Osteoblast (primary cell): ENCODE data around the gene BRCA2. TPM values are rescaled to one million over a fixed set of nuclear protein-coding genes. Genes with fewer than 3 reads are reported as not detected.

Source experiments
- DNase-seq: peaks from one replicate; pipeline ENCODE4 v3.0.0; 2011; ENCODE audit warnings: low spot score, mixed read lengths; ENCODE audit not compliant: insufficient read length; ENCODE audit errors: missing footprints
- H2AFZ ChIP-seq: 2 replicates; pipeline ENCODE4 v1.6.0; 2011; ENCODE audit warnings: mild to moderate bottlenecking, low read length
- H3K27ac ChIP-seq: 2 replicates; pipeline ENCODE4 v1.5.1; 2011; ENCODE audit warnings: mild to moderate bottlenecking, low read depth, low read length, moderate library complexity
- H3K27me3 ChIP-seq: 2 replicates; pipeline ENCODE4 v1.6.0; 2012; ENCODE audit warnings: mild to moderate bottlenecking, control low read depth, inconsistent platforms, low read length, moderate library complexity; ENCODE audit not compliant: insufficient read depth
- H3K36me3 ChIP-seq: 2 replicates; pipeline ENCODE4 v1.5.1; 2011; ENCODE audit warnings: mild to moderate bottlenecking, low read length, control low read depth, moderate library complexity; ENCODE audit not compliant: insufficient read depth
- H3K4me1 ChIP-seq: 2 replicates; pipeline ENCODE4 v1.5.1; 2011; ENCODE audit warnings: mild to moderate bottlenecking, low read length, control low read depth, moderate library complexity; ENCODE audit not compliant: insufficient read depth
- H3K4me2 ChIP-seq: 2 replicates; pipeline ENCODE4 v1.6.0; 2011; ENCODE audit warnings: mild to moderate bottlenecking, low read length; ENCODE audit not compliant: insufficient read depth
- H3K4me3 ChIP-seq: fragments of 200-600 bp; sonication (generic); 3 replicates; pipeline ENCODE4 v1.5.1; 2012; ENCODE audit warnings: mild to moderate bottlenecking, low read length, inconsistent platforms; ENCODE audit not compliant: insufficient read depth
- H3K79me2 ChIP-seq: 2 replicates; pipeline ENCODE4 v1.6.0; 2012; ENCODE audit warnings: mild to moderate bottlenecking, low read length, control low read depth, inconsistent platforms; ENCODE audit not compliant: insufficient read depth
- H3K9me3 ChIP-seq: 2 replicates; pipeline ENCODE4 v1.5.1; 2011; ENCODE audit warnings: low read depth, low read length, control low read depth
- H4K20me1 ChIP-seq: 2 replicates; pipeline ENCODE4 v1.6.0; 2012; ENCODE audit warnings: mild to moderate bottlenecking, low read length, control low read depth; ENCODE audit not compliant: insufficient read depth
- CTCF ChIP-seq: IDR thresholded peaks from 2 replicates; pipeline ENCODE4 v1.5.1; 2011; ENCODE audit warnings: mild to moderate bottlenecking, low read depth, low read length, moderate library complexity; ENCODE audit errors: extremely low read depth
- total RNA-seq: library from RNA; depleted of rRNA; stranded (reverse); fragments of >200 nt; gene quantifications from 2 replicates; pipeline ENCODE4 v1.2.3, GENCODE V29; 2012

The BRCA2 gene
- total RNA-seq, 1 donor: 4.7 TPM

GRCh38 chr13:32430018-32430747, 114.9 kb downstream of the BRCA2 start:
- no peak for TF ChIP-seq CTCF
- Histone ChIP-seq H3K27ac (no peak overlapping the region), H4K20me1 (no peaks in the 10 kb centered on the region), H3K4me3 (no peak overlapping the region), H3K27me3 (no peaks in the 10 kb centered on the region), H3K4me1 (peaks cover 19% of the 10 kb centered on the region), H3K79me2 (peaks cover 6% of the 10 kb centered on the region), H2AFZ (no peak overlapping the region), H3K9me3 (no peaks in the 10 kb centered on the region), H3K4me2 (no peak overlapping the region), H3K36me3 (peaks cover 10% of the 10 kb centered on the region)
- DNase-seq: no peak

- no peak for DNase-seq
- no peak for TF ChIP-seq CTCF
- Histone ChIP-seq H3K27ac (no peak overlapping the region), H3K4me1 (peaks cover 13% of the 10 kb centered on the region), H3K27me3 (no peaks in the 10 kb centered on the region), H3K9me3 (no peaks in the 10 kb centered on the region), H3K4me2 (no peak overlapping the region), H2AFZ (no peak overlapping the region), H3K36me3 (peaks cover 10% of the 10 kb centered on the region), H3K79me2 (peaks cover 4% of the 10 kb centered on the region), H3K4me3 (no peak overlapping the region), H4K20me1 (no peaks in the 10 kb centered on the region)
Measured at GRCh38 chr13:32431361-32431760, 116.1 kb downstream of the BRCA2 start.

GRCh38 chr13:32432856-32433255, 117.5 kb downstream of the BRCA2 start:
- Histone ChIP-seq H3K36me3 (peaks cover 14% of the 10 kb centered on the region), H3K4me2 (no peak overlapping the region), H3K27ac (no peak overlapping the region), H3K9me3 (no peaks in the 10 kb centered on the region), H3K27me3 (no peaks in the 10 kb centered on the region), H2AFZ (no peak overlapping the region), H3K4me1 (peaks cover 7% of the 10 kb centered on the region), H3K4me3 (no peak overlapping the region), H4K20me1 (no peaks in the 10 kb centered on the region), H3K79me2 (no peaks in the 10 kb centered on the region)
- no peak for TF ChIP-seq CTCF
- no peak for DNase-seq

- peaks cover 5% of the 10 kb centered on the region for H3K36me3 ChIP-seq
- H3K4me2 ChIP-seq: no peak overlapping the region
- H3K4me1 ChIP-seq: no peaks in the 10 kb centered on the region
- no peak for TF ChIP-seq CTCF
- DNase-seq: no peak
- no peak overlapping the region for H3K27ac ChIP-seq
- no peaks in the 10 kb centered on the region for H3K9me3 ChIP-seq
- H2AFZ ChIP-seq: no peak overlapping the region
- no peak overlapping the region for H3K4me3 ChIP-seq
- no peaks in the 10 kb centered on the region for H4K20me1 ChIP-seq
- H3K27me3 ChIP-seq: no peaks in the 10 kb centered on the region
- no peaks in the 10 kb centered on the region for H3K79me2 ChIP-seq
Measured at GRCh38 chr13:32438871-32439270, 123.6 kb downstream of the BRCA2 start.
